Endometrial microvascular endothelial cells (primary cell): ENCODE measurements around the gene MLPH. TPM values are rescaled to one million over a fixed set of nuclear protein-coding genes. Genes with fewer than 3 reads are reported as not detected.

Experiments used
- in situ Hi-C: cut with HindIII; loops from 2 replicates; pipeline ENCODE4 v1.10.0; 2017; ENCODE audit warnings: low sequenced_read_pairs, low pct_unique_long_range_greater_than_20kb; ENCODE audit errors: inconsistent ontology term
- total RNA-seq: library from RNA; depleted of rRNA; stranded (reverse); fragments of >200 nt; gene quantifications from one replicate; pipeline ENCODE4 v1.2.3, GENCODE V29; 2015; ENCODE audit errors: inconsistent ontology term

MLPH gene
- total RNA-seq, 1 donor from 2014 or later: 1.5 TPM

DNA sequence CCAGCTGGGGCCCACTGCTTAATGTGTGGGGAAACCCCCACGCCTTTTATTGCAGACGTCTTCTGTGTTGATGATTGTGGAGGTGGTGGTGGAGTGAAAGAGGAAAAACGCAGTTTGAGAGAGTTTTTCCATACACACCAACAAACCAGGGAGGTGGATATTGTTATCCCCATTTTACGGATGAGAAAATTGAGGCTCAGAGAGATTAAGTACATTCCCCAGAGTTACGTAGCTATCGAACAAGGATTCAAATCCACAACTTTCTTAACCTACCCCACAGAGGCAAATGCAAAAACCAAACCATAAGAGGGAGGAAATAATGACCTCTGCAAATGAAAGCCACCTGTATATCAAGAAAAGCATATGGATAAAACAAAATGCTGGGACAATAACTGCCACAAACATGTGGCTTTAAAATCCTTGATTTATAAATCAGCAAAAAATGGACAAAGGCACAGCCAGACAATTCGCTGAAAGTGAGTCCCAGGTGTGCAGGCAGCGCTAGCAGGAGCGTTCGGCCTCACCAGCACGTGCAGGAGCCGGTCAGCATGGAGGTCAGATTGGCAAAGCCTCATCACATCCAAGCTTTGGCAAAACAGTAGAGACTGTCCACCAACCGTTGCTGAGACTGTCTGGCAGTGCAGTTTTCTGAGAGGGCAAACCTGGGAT, 116.1 kb downstream of the MLPH start:
- in situ Hi-C loops: loop anchor here (5.0 kb wide), 1 partner anchor 79 kb away; no protein-coding TSS in a partner anchor

DNA sequence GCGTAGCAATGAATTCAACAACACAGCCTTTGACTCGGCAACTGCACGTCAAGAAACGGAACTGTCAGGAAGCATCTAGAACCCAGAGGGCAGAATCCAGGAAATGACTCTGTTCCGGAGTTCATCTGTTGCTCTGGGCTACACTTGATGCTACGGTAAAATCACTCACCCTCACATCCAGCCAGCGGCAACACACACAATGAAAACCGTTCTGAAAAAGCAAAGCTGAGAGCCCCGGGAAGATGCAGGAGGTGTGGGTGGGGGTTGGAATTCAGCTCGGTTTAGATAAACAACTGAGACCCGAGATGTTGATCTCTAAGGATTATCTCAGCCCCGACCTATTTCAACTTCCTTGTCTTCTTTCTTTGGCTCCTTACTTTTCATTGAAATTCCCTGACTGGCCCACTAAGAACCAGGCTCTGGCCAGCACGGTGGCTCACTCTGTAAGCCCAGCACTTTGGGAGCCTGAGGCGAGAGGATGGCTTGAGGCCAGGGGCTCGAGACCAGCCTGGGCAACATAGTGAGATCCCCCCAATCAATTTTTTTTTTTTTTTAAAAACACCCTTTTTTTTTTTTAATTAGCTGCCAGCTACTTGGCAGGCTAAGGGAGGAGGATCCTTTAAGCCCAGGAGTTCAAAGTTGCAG, 116.8 kb downstream of the MLPH start:
- in situ Hi-C loops: loop anchor here (5.0 kb wide), 1 partner anchor 78 kb away; no protein-coding TSS in a partner anchor

DNA sequence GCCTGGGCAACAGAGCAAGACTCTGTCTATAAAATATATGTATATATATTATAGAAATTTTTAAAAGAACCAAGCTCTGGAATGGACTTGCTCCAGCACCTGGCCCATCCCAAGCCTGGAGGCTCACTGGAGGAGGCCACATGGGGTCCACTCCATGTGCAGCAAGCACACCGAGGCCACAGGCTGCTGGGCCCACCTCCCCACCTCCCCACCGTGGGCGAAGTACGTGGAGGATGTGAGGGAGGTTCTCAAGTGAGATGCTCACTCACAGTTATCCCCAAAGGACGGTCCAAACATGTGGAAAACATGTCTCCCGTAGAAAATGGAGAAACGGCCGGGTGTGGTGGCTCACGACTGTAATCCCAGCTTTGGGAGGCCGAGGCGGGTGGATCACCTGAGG, 117.3 kb downstream of the MLPH start:
- in situ Hi-C loops: loop anchor here (5.0 kb wide), 1 partner anchor 78 kb away; no protein-coding TSS in a partner anchor

Other genes with a start within 250 kb of the MLPH start
- gene COL6A3, start 73.1 kb upstream of the MLPH start, total RNA-seq: 36.1 TPM
- gene PRLH, start 79.3 kb downstream of the MLPH start, total RNA-seq: not detected
- not detected for gene RAB17, start 103.5 kb downstream of the MLPH start, total RNA-seq
- 119 TPM for gene LRRFIP1, start 140.3 kb downstream of the MLPH start, total RNA-seq